Psoas muscle (tissue), 8 donors: ENCODE data around the gene SLC9A7. TPM values are rescaled to one million over a fixed set of nuclear protein-coding genes. Genes with fewer than 3 reads are reported as not detected.

Experiments
- ATAC-seq, 4 donors: fragments of 200-7000 bp; cut with Tn5 transposase; one replicate each; pipeline ENCODE4 v1.9.1; 2020; ENCODE audit warnings: moderate library complexity in 3 of 4, mild to moderate bottlenecking in 2 of 4
- DNase-seq, 2 donors: peaks; one replicate each; pipeline ENCODE4 v3.0.0-alpha.2; 2020
- H3K27ac ChIP-seq: fragments of 200-600 bp; one replicate; pipeline ENCODE4 v1.8.0; 2022
- H3K27me3 ChIP-seq, 3 donors: fragments of 200-600 bp in 1 of 3; one replicate each; pipeline versions ENCODE4 v1.6.1 to v1.8.0; 2013 to 2022; ENCODE audit warnings: low read length in 2 of 3, mild to moderate bottlenecking in 2 of 3, moderate library complexity in 1 of 3; ENCODE audit not compliant: insufficient read depth in 3 of 3
- H3K36me3 ChIP-seq, 2 donors: fragments of 200-600 bp in 1 of 2; one replicate each; pipeline versions ENCODE4 v1.6.1 to v1.8.0; 2013 to 2022; ENCODE audit warnings: low read depth in 1 of 2, mild to moderate bottlenecking in 1 of 2, moderate library complexity in 1 of 2; ENCODE audit not compliant: insufficient read depth in 1 of 2
- H3K4me1 ChIP-seq: fragments of 200-600 bp; one replicate; pipeline ENCODE4 v1.8.0; 2022
- H3K4me3 ChIP-seq: fragments of 200-600 bp; one replicate; pipeline ENCODE4 v1.8.0; 2022; ENCODE audit warnings: mild to moderate bottlenecking
- H3K9me3 ChIP-seq: fragments of 200-600 bp; one replicate; pipeline ENCODE4 v1.8.0; 2022
- CTCF ChIP-seq: fragments of 200-600 bp; IDR thresholded peaks from one replicate; pipeline ENCODE4 v1.8.0; 2022; ENCODE audit warnings: antibody characterized with exemption
- WGBS, 3 donors: extraction: QIAGEN DNeasy Blood & Tissue Kit; methylation state at CpG; one replicate each; pipeline versions ENCODE4 v1.1.6 to v1.1.7; 2013; 5-methylcytosine and 5-hydroxymethylcytosine counted together
- intact Hi-C, 2 donors: fragments of 100-400 bp; cut with DNase I; formaldehyde crosslinking; loops; one replicate each; pipeline versions ENCODE4 v1.11.0 to v1.14.2; 2022
- polyA plus RNA-seq, 3 donors: library from polyadenylated mRNA; stranded (reverse); fragments of 200-250 nt; gene quantifications; one replicate each; pipeline ENCODE4 v1.2.3, GENCODE V29; 2013
- total RNA-seq, 4 donors: library from RNA; stranded (reverse); fragmentation: NEBNext Ultra II Directional in 2 of 4; extraction: Animal tissue kit (Norgen Biotek cat#: 25700) in 2 of 4; gene quantifications; one replicate each; pipeline versions ENCODE4 v1.2.1 to v1.2.4, GENCODE V29; 2021 to 2023
- donor health status: healthy with polysubstance abuse.
- donor health status: DM: no; HTN: no; CAD: no; lungs with moderate emphysema.
- donor health status: Bipolar disorder and iron deficiency.
- donor health status: healthy.
- donor health status: DM: yes; HTN: yes; CAD: no.
- donor health status: DM: no; HTN: no; CAD: no.
- donor health status: DM: no; HTN: no; CAD: no.
- donor health status: DM: yes; HTN: yes; CAD: no.

The SLC9A7 gene
- total and polyA plus RNA-seq, 7 donors = 1.5 to 14.0 (median 8.2) TPM

DNA sequence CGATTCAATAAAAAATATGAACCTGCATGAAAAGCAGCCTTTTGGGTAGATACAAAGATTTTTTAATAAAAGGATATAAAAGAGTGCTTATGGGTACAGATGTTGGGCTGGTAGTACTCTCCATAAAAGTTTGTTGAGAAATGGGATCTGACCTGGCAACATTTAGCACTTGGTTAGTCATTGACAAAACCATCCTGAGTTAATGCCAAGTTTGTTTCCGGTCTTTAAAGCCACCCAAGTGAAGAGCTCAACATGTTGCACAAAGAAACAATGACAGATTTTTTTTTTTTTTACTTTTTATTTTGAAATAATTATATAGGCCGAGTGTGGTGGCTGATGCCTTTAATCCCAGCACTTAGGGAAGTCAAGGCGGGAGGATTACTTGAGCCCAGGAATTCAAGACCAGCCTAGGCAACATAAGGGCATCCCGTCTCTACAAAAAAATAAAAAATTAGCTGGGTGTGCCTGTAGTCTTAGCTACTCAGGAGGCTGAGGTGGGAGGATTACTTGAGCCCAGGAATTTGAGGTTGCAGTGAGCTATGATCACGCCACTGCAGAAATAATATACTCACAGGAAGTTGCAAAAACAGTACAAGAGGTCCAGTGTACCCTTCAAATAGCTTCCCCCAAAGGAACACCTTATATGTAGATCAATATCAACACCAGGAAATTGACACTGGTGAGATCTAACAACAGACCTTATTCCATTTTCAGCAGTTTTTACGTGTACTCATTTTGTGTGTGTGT is 168.8 kb downstream of the SLC9A7 start:
- no peak for TF ChIP-seq CTCF
- intact Hi-C loops = no loop called here
- ATAC-seq = peak in 3 of 4 donors; percentile 39 to 73 (median 46)

DNA sequence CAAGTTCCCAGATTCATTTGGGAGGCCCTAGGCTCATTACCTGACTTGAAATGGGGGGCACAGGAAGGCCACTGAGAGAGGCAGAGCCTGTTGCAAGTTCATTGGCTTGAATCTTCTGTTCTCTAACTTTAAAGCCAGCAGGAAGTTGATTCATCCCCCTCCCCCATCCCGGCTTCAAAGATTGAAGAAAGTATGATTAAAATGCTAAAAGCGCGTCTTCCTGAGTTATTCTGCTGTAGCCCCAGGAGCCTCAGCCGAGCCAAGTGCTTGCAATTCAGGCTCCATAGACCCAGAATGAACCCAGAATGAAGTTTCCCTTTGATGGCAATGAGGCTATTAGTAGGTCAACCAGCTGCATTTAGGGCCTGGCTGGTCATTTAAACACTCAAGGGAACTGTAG is 170.7 kb downstream of the SLC9A7 start:
- peak overlapping the region; percentile 33 for H3K27ac ChIP-seq
- no peaks in the 10 kb centered on the region for H3K36me3 ChIP-seq
- DNase-seq (peak; percentile 49 to 64), ATAC-seq (peak in 3 of 4 donors; percentile 35 to 69 (median 51))
- TF ChIP-seq CTCF = no peak
- no peak overlapping the region for H3K4me3 ChIP-seq
- H3K4me1 ChIP-seq = peaks cover 18% of the 10 kb centered on the region
- intact Hi-C loops = no loop called here
- peaks cover 0 to 11% (median 0%) of the 10 kb centered on the region in 3 donors for H3K27me3 ChIP-seq
- H3K9me3 ChIP-seq = peaks cover 4% of the 10 kb centered on the region
- 6 to 33% (median 19%) methylated on average over 4 of the region's 4 CpGs for WGBS, 3 donors

More for the DNA sequence above, 168.8 kb downstream of the SLC9A7 start:
- peaks cover 0 to 14% (median 0%) of the 10 kb centered on the region in 3 donors for H3K27me3 ChIP-seq
- no peak overlapping the region for H3K4me3 ChIP-seq
- H3K4me1 ChIP-seq = peaks cover 10% of the 10 kb centered on the region
- 51 to 61% (median 55%) methylated on average over 7 of the region's 7 CpGs for WGBS, 3 donors
- no peak overlapping the region for H3K27ac ChIP-seq
- H3K36me3 ChIP-seq = no peaks in the 10 kb centered on the region
- no peak for DNase-seq
- peaks cover 4% of the 10 kb centered on the region for H3K9me3 ChIP-seq

- TF ChIP-seq CTCF = no peak
- H3K36me3 ChIP-seq = no peaks in the 10 kb centered on the region
- H3K27ac ChIP-seq = peak overlapping the region; percentile 33
- intact Hi-C loops = no loop called here
- DNase-seq (no peak), ATAC-seq (no peak)
- peaks cover 0 to 11% (median 0%) of the 10 kb centered on the region in 3 donors for H3K27me3 ChIP-seq
- H3K9me3 ChIP-seq = peaks cover 4% of the 10 kb centered on the region
- 14 to 21% (median 17%) methylated on average over 5 of the region's 5 CpGs for WGBS, 3 donors
- H3K4me1 ChIP-seq = peaks cover 18% of the 10 kb centered on the region
- H3K4me3 ChIP-seq = no peak overlapping the region
These were observed 171.2 kb downstream of the SLC9A7 start for GRCh38 chrX:46587753-46588171.

- no peak overlapping the region for H3K27ac ChIP-seq
- 27 to 46% (median 42%) methylated on average over 5 of the region's 5 CpGs for WGBS, 3 donors
- H3K36me3 ChIP-seq = no peaks in the 10 kb centered on the region
- H3K9me3 ChIP-seq = peaks cover 4% of the 10 kb centered on the region
- no peak overlapping the region for H3K4me3 ChIP-seq
- intact Hi-C loops = no loop called here
- peaks cover 0 to 11% (median 0%) of the 10 kb centered on the region in 3 donors for H3K27me3 ChIP-seq
- TF ChIP-seq CTCF = no peak
- DNase-seq (no peak), ATAC-seq (no peak)
- peaks cover 18% of the 10 kb centered on the region for H3K4me1 ChIP-seq
These were observed 171.8 kb downstream of the SLC9A7 start for GRCh38 chrX:46587158-46587557.
